Suprapubic skin (tissue), 3 donors: ENCODE data around the gene MAT1A.
"Not testable (repeated sequence)": the region's sequence is repeated elsewhere in the genome, so short reads cannot be mapped to it uniquely, and the experiment has no call there.

Experiments
- CTCF ChIP-seq, 2 donors: fragments of 200-600 bp in 1 of 2; fragments of 450-650 bp in 1 of 2; sonication (generic) in 1 of 2; IDR thresholded peaks; one replicate each; pipeline ENCODE4 v1.5.1; 2016 to 2019; ENCODE audit warnings: antibody characterized with exemption in 2 of 2, mild to moderate bottlenecking in 1 of 2, moderate library complexity in 1 of 2
- EP300 ChIP-seq: sonication (generic); formaldehyde crosslinking; IDR thresholded peaks from one replicate; pipeline ENCODE4 v1.6.1; 2017; ENCODE audit warnings: antibody characterized with exemption
- POLR2A ChIP-seq, 2 donors: fragments of 450-650 bp; IDR thresholded peaks; one replicate each; pipeline ENCODE4 v1.6.1; 2017; ENCODE audit warnings: antibody characterized with exemption in 2 of 2, mild to moderate bottlenecking in 2 of 2, moderate library complexity in 2 of 2

- not testable (repeated sequence) for TF ChIP-seq CTCF (IDR thresholded peaks at IDR 0.05); POLR2A (IDR thresholded peaks at IDR 0.05); EP300
Observed at GRCh38 chr10:80253963-80254271, 35.5 kb downstream of the MAT1A start.
